IPS-15b (cell line): ENCODE data around the gene PIEZO2.

ENCODE experiments used
- H3K27me3 ChIP-seq: one replicate; pipeline ENCODE4 v1.6.1; 2013; ENCODE audit warnings: low read length; ENCODE audit not compliant: control insufficient read depth, insufficient read depth
- H3K36me3 ChIP-seq: one replicate; pipeline ENCODE4 v1.6.1; 2013; ENCODE audit warnings: low read length; ENCODE audit not compliant: control insufficient read depth, insufficient read depth
- H3K4me1 ChIP-seq: one replicate; pipeline ENCODE4 v1.6.1; 2013; ENCODE audit warnings: mild to moderate bottlenecking, low read length; ENCODE audit not compliant: control insufficient read depth, insufficient read depth
- H3K4me3 ChIP-seq: one replicate; pipeline ENCODE4 v1.5.1; 2013; ENCODE audit warnings: low read depth, low read length
- H3K9ac ChIP-seq: one replicate; pipeline ENCODE4 v1.6.1; 2013; ENCODE audit warnings: low read depth, mild to moderate bottlenecking, low read length
- H3K9me3 ChIP-seq: one replicate; pipeline ENCODE4 v1.6.1; 2013; ENCODE audit warnings: mild to moderate bottlenecking, low read length; ENCODE audit not compliant: control insufficient read depth, insufficient read depth

Gene PIEZO2

GRCh38 chr18:11074889-11075288 lies 74.5 kb downstream of the PIEZO2 start:
- Histone ChIP-seq H3K36me3 (no peaks in the 10 kb centered on the region), H3K27me3 (no peaks in the 10 kb centered on the region), H3K4me3 (no peak overlapping the region), H3K4me1 (no peaks in the 10 kb centered on the region), H3K9ac (no peak overlapping the region), H3K9me3 (no peaks in the 10 kb centered on the region)

- no peaks in the 10 kb centered on the region for H3K9me3 ChIP-seq
Measured at GRCh38 chr18:11073971-11074370, 75.4 kb downstream of the PIEZO2 start.

GRCh38 chr18:11072632-11073031 lies 76.7 kb downstream of the PIEZO2 start:
- no peaks in the 10 kb centered on the region for H3K27me3 ChIP-seq
- no peaks in the 10 kb centered on the region for H3K4me1 ChIP-seq

More at GRCh38 chr18:11073971-11074370, 75.4 kb downstream of the PIEZO2 start:
- H3K27me3 ChIP-seq, result no peaks in the 10 kb centered on the region
- H3K4me3 ChIP-seq, result no peak overlapping the region
- no peaks in the 10 kb centered on the region for H3K4me1 ChIP-seq
- no peak overlapping the region for H3K9ac ChIP-seq
- no peaks in the 10 kb centered on the region for H3K36me3 ChIP-seq

GRCh38 chr18:11071300-11071699 lies 78.1 kb downstream of the PIEZO2 start:
- Histone ChIP-seq H3K4me3 (no peak overlapping the region), H3K9ac (no peak overlapping the region), H3K27me3 (no peaks in the 10 kb centered on the region), H3K9me3 (no peaks in the 10 kb centered on the region), H3K36me3 (no peaks in the 10 kb centered on the region), H3K4me1 (no peaks in the 10 kb centered on the region)

More at GRCh38 chr18:11072632-11073031, 76.7 kb downstream of the PIEZO2 start:
- Histone ChIP-seq H3K4me3 (no peak overlapping the region), H3K9ac (no peak overlapping the region), H3K36me3 (no peaks in the 10 kb centered on the region), H3K9me3 (no peaks in the 10 kb centered on the region)

GRCh38 chr18:11070593-11070992 lies 78.8 kb downstream of the PIEZO2 start:
- Histone ChIP-seq H3K4me1 (peaks cover 4% of the 10 kb centered on the region), H3K9me3 (no peaks in the 10 kb centered on the region), H3K27me3 (no peaks in the 10 kb centered on the region), H3K9ac (no peak overlapping the region), H3K4me3 (no peak overlapping the region), H3K36me3 (no peaks in the 10 kb centered on the region)

GRCh38 chr18:11066038-11066437 lies 83.3 kb downstream of the PIEZO2 start:
- Histone ChIP-seq H3K27me3 (no peaks in the 10 kb centered on the region), H3K9ac (no peak overlapping the region), H3K36me3 (no peaks in the 10 kb centered on the region), H3K4me1 (peaks cover 5% of the 10 kb centered on the region), H3K9me3 (no peaks in the 10 kb centered on the region), H3K4me3 (no peak overlapping the region)

- Histone ChIP-seq H3K9me3 (no peaks in the 10 kb centered on the region), H3K27me3 (no peaks in the 10 kb centered on the region), H3K4me1 (peaks cover 5% of the 10 kb centered on the region), H3K36me3 (no peaks in the 10 kb centered on the region), H3K9ac (no peak overlapping the region), H3K4me3 (no peak overlapping the region)
Measured at GRCh38 chr18:11064727-11065460, 84.5 kb downstream of the PIEZO2 start.

- no peaks in the 10 kb centered on the region for H3K36me3 ChIP-seq
- H3K4me3 ChIP-seq, result no peak overlapping the region
- H3K9me3 ChIP-seq, result no peaks in the 10 kb centered on the region
- no peaks in the 10 kb centered on the region for H3K27me3 ChIP-seq
- peaks cover 5% of the 10 kb centered on the region for H3K4me1 ChIP-seq
- H3K9ac ChIP-seq, result no peak overlapping the region
Measured at GRCh38 chr18:11064106-11064505, 85.3 kb downstream of the PIEZO2 start.

GRCh38 chr18:11055721-11056120 lies 93.6 kb downstream of the PIEZO2 start:
- Histone ChIP-seq H3K9ac (no peak overlapping the region), H3K4me1 (no peaks in the 10 kb centered on the region), H3K36me3 (no peaks in the 10 kb centered on the region), H3K27me3 (no peaks in the 10 kb centered on the region), H3K4me3 (no peak overlapping the region), H3K9me3 (no peaks in the 10 kb centered on the region)

- H3K4me1 ChIP-seq, result no peaks in the 10 kb centered on the region
- no peaks in the 10 kb centered on the region for H3K9me3 ChIP-seq
- no peak overlapping the region for H3K9ac ChIP-seq
- no peaks in the 10 kb centered on the region for H3K27me3 ChIP-seq
- no peaks in the 10 kb centered on the region for H3K36me3 ChIP-seq
- H3K4me3 ChIP-seq, result no peak overlapping the region
Measured at GRCh38 chr18:11054497-11054896, 94.9 kb downstream of the PIEZO2 start.

- no peak overlapping the region for H3K9ac ChIP-seq
- H3K4me3 ChIP-seq, result no peak overlapping the region
- no peaks in the 10 kb centered on the region for H3K36me3 ChIP-seq
- no peaks in the 10 kb centered on the region for H3K9me3 ChIP-seq
- no peaks in the 10 kb centered on the region for H3K4me1 ChIP-seq
- no peaks in the 10 kb centered on the region for H3K27me3 ChIP-seq
Measured at GRCh38 chr18:11053293-11053692, 96.1 kb downstream of the PIEZO2 start.

GRCh38 chr18:11052800-11053199 lies 96.6 kb downstream of the PIEZO2 start:
- Histone ChIP-seq H3K9ac (no peak overlapping the region), H3K4me3 (no peak overlapping the region), H3K9me3 (no peaks in the 10 kb centered on the region), H3K36me3 (no peaks in the 10 kb centered on the region), H3K4me1 (no peaks in the 10 kb centered on the region), H3K27me3 (no peaks in the 10 kb centered on the region)
